K562 (cell line): ENCODE data around the gene BAIAP2. TPM values are rescaled to one million over a fixed set of nuclear protein-coding genes. Genes with fewer than 3 reads are reported as not detected.

ENCODE experiments used
- BCOR ChIP-seq: fragments of 450-650 bp; IDR thresholded peaks from 2 replicates; pipeline ENCODE4 v1.6.1; 2016
- HCFC1 ChIP-seq: IDR thresholded peaks from 2 replicates; pipeline ENCODE4 v1.6.1; 2012; ENCODE audit warnings: low read depth, low read length, improper control_type of control experiment
- HDGF ChIP-seq: fragments of 450-650 bp; IDR thresholded peaks from 2 replicates; pipeline ENCODE4 v1.6.1; 2016
- ILF3 ChIP-seq: fragments of 450-650 bp; IDR thresholded peaks from 2 replicates; pipeline ENCODE4 v1.6.1; 2018; ENCODE audit warnings: antibody characterized with exemption, mild to moderate bottlenecking, moderate library complexity, borderline replicate concordance
- KLF13 ChIP-seq: fragments of 450-650 bp; IDR thresholded peaks from 2 replicates; pipeline ENCODE4 v1.6.1; 2016; ENCODE audit warnings: missing genetic modification characterization, low read depth, mild to moderate bottlenecking, missing compliant biosample characterization, moderate library complexity, borderline replicate concordance
- NBN ChIP-seq: fragments of 450-650 bp; IDR thresholded peaks from 2 replicates; pipeline ENCODE4 v1.6.1; 2016; ENCODE audit warnings: low read depth, mild to moderate bottlenecking
- RBBP5 ChIP-seq: fragments of 200-600 bp; sonication (generic); IDR thresholded peaks from 2 replicates; pipeline ENCODE4 v1.6.1; 2012; ENCODE audit warnings: borderline replicate concordance, mild to moderate bottlenecking, low read length, control low read depth, inconsistent platforms; ENCODE audit not compliant: insufficient read depth, poor library complexity, severe bottlenecking
- SNIP1 ChIP-seq: fragments of 450-650 bp; IDR thresholded peaks from 2 replicates; pipeline ENCODE4 v1.7.1; 2017; ENCODE audit warnings: low read depth, mild to moderate bottlenecking
- TFAM ChIP-seq: fragments of 250-450 bp; sonication (Bioruptor Pico); conservative IDR thresholded peaks from 2 replicates; pipeline ENCODE4 v1.5.0; 2021; ENCODE audit warnings: mild to moderate bottlenecking, moderate library complexity
- U2AF1 ChIP-seq: fragments of 200-400 bp; formaldehyde crosslinking; optimal IDR thresholded peaks from 2 replicates; pipeline ENCODE3; 2017; ENCODE audit warnings: mild to moderate bottlenecking, low read depth, low read length, moderate library complexity
- YBX1 ChIP-seq: fragments of 450-650 bp; IDR thresholded peaks from 2 replicates; pipeline ENCODE4 v1.7.1; 2016; ENCODE audit warnings: mild to moderate bottlenecking
- ZBTB17 ChIP-seq: fragments of 450-650 bp; formaldehyde crosslinking; IDR thresholded peaks from 2 replicates; pipeline ENCODE4 v1.4.0; 2020; ENCODE audit warnings: mild to moderate bottlenecking
- ZNF134 ChIP-seq: fragments of 250-450 bp; sonication (Bioruptor Pico); conservative IDR thresholded peaks from 2 replicates; pipeline ENCODE4 v1.4.0; 2020
- ZNF239 ChIP-seq: fragments of 250-450 bp; sonication (Bioruptor Pico); IDR thresholded peaks from 2 replicates; pipeline ENCODE4 v1.4.0; 2020; ENCODE audit warnings: mild to moderate bottlenecking
- ZNF354B ChIP-seq: fragments of 250-450 bp; sonication (Bioruptor Pico); IDR thresholded peaks from 2 replicates; pipeline ENCODE4 v1.4.0; 2020
- ZNF431 ChIP-seq: sonication (generic); formaldehyde crosslinking; IDR thresholded peaks from 2 replicates; pipeline ENCODE4 v1.8.0; 2022; ENCODE audit warnings: mild to moderate bottlenecking, missing genetic modification reagents
- ZNF780A ChIP-seq: fragments of 250-450 bp; sonication (Bioruptor Pico); IDR thresholded peaks from 2 replicates; pipeline ENCODE4 v1.5.0; 2021; ENCODE audit warnings: mild to moderate bottlenecking
- polyA plus RNA-seq, 8 experiments: library from polyadenylated mRNA; depleted of rRNA in 4 of 8; stranded (reverse) in 5 of 8; unstranded in 3 of 8; fragments of >200 nt; fragmentation: Nextera tagmentation in 2 of 8; fragmentation: Illumina TruSeq in 1 of 8; extraction: Ambion mirVana in 2 of 8; extraction: Trizol in 1 of 8; gene quantifications; 2 replicates each; pipeline versions ENCODE4 v1.2.1 to v1.2.3, GENCODE V29; 2011 to 2014; ENCODE audit warnings: inconsistent platforms in 1 of 8, missing spikeins in 1 of 8
- total RNA-seq, 7 experiments: library from RNA; depleted of rRNA in 6 of 7; stranded (reverse); fragments of >200 nt in 6 of 7; fragmentation: Illumina TruSeq in 2 of 7; extraction: Trizol in 2 of 7; gene quantifications; 2 replicates each; pipeline versions ENCODE4 v1.2.1 to v1.2.3, GENCODE V29; 2011 to 2021; ENCODE audit warnings: low replicate concordance in 1 of 7
- TF ChIP-seq, protein P1 (sequence below): sonication (generic); formaldehyde crosslinking; IDR thresholded peaks from 2 replicates; pipeline ENCODE4 v1.8.0; 2023; ENCODE audit warnings: mild to moderate bottlenecking, missing genetic modification reagents
- TF ChIP-seq, protein P2 (sequence below): fragments of 450-650 bp; formaldehyde crosslinking; IDR thresholded peaks from 2 replicates; pipeline ENCODE4 v1.4.0; 2020; ENCODE audit warnings: mild to moderate bottlenecking, moderate library complexity
- TF ChIP-seq, protein P3 (sequence below): fragments of 250-450 bp; sonication (Bioruptor Pico); IDR thresholded peaks from 2 replicates; pipeline ENCODE4 v1.8.0; 2022; ENCODE audit warnings: inconsistent platforms
- TF ChIP-seq, protein P4 (sequence below): sonication (generic); formaldehyde crosslinking; IDR thresholded peaks from 2 replicates; pipeline ENCODE4 v1.8.1; 2023; ENCODE audit warnings: mild to moderate bottlenecking, missing genetic modification reagents

BAIAP2 gene
- total and polyA plus RNA-seq, 9 of the 15 experiments (the other 6 are each of a cell fraction or from before 2014, with no cell fraction given): 2.3 to 51.6 (median 18.4) TPM

DNA sequence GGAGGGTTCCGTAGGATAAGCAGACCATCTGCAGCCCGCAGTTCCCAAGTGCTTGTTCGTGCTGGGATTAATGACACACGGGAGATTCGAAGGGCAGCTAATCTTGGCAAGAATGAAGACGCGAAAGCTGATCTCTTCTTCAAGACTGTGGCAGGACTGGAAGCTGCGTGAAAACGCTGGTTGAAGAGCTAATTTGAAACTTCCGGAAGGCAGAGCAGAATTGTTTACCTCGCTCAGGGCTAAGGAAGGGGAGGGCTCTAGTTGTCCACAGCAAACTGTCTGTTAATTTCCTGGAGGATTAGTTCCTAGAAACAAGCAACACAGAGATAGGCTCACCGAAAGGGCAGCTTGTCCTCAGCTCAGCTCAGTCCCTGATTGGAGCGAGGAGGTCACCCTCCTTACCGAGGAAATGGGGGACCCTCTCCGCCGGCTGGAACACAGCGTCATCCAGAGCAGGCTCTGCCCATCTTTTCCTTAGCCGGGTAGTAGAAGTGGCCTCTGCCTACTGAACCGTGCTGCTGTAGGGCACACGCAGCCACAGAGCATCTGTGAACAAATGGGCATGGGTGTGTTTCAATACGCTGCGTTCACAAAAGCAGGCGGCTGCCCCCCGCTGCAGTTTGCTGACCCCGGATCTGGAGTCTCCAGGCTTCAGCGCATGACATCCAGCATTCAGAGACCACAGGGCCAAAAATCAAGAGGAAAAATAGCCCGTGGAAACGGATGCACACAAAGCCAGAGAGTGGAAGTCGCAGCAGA lies 16.7 kb upstream of the BAIAP2 start (continued):
- TF ChIP-seq, protein P1, sequence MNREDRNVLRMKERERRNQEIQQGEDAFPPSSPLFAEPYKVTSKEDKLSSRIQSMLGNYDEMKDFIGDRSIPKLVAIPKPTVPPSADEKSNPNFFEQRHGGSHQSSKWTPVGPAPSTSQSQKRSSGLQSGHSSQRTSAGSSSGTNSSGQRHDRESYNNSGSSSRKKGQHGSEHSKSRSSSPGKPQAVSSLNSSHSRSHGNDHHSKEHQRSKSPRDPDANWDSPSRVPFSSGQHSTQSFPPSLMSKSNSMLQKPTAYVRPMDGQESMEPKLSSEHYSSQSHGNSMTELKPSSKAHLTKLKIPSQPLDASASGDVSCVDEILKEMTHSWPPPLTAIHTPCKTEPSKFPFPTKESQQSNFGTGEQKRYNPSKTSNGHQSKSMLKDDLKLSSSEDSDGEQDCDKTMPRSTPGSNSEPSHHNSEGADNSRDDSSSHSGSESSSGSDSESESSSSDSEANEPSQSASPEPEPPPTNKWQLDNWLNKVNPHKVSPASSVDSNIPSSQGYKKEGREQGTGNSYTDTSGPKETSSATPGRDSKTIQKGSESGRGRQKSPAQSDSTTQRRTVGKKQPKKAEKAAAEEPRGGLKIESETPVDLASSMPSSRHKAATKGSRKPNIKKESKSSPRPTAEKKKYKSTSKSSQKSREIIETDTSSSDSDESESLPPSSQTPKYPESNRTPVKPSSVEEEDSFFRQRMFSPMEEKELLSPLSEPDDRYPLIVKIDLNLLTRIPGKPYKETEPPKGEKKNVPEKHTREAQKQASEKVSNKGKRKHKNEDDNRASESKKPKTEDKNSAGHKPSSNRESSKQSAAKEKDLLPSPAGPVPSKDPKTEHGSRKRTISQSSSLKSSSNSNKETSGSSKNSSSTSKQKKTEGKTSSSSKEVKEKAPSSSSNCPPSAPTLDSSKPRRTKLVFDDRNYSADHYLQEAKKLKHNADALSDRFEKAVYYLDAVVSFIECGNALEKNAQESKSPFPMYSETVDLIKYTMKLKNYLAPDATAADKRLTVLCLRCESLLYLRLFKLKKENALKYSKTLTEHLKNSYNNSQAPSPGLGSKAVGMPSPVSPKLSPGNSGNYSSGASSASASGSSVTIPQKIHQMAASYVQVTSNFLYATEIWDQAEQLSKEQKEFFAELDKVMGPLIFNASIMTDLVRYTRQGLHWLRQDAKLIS: no peak
- no peak for TF ChIP-seq ILF3
- no peak for TF ChIP-seq HCFC1
- no peak for TF ChIP-seq U2AF1
- TF ChIP-seq RBBP5: no peak
- peak; percentile 73; the same call in 1 of the 2 replicates for TF ChIP-seq NBN
- no peak for TF ChIP-seq KLF13 (tag)
- TF ChIP-seq ZNF134: no peak
- no peak for TF ChIP-seq ZNF431 (CRISPR knock-in tag)
- TF ChIP-seq ZBTB17 (CRISPR knock-in tag): no peak; the same call in 1 of the 2 replicates
- no peak for TF ChIP-seq ZNF780A (CRISPR knock-in tag)
- TF ChIP-seq ZNF239 (CRISPR knock-in tag): no peak
- TF ChIP-seq BCOR: no peak
- TF ChIP-seq YBX1: no peak
- TF ChIP-seq HDGF: no peak
- TF ChIP-seq, protein P2, sequence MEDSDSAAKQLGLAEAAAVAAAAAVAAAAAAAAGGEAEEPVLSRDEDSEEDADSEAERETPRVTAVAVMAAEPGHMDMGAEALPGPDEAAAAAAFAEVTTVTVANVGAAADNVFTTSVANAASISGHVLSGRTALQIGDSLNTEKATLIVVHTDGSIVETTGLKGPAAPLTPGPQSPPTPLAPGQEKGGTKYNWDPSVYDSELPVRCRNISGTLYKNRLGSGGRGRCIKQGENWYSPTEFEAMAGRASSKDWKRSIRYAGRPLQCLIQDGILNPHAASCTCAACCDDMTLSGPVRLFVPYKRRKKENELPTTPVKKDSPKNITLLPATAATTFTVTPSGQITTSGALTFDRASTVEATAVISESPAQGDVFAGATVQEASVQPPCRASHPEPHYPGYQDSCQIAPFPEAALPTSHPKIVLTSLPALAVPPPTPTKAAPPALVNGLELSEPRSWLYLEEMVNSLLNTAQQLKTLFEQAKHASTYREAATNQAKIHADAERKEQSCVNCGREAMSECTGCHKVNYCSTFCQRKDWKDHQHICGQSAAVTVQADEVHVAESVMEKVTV (CRISPR knock-in tag): no peak
- TF ChIP-seq, protein P3, sequence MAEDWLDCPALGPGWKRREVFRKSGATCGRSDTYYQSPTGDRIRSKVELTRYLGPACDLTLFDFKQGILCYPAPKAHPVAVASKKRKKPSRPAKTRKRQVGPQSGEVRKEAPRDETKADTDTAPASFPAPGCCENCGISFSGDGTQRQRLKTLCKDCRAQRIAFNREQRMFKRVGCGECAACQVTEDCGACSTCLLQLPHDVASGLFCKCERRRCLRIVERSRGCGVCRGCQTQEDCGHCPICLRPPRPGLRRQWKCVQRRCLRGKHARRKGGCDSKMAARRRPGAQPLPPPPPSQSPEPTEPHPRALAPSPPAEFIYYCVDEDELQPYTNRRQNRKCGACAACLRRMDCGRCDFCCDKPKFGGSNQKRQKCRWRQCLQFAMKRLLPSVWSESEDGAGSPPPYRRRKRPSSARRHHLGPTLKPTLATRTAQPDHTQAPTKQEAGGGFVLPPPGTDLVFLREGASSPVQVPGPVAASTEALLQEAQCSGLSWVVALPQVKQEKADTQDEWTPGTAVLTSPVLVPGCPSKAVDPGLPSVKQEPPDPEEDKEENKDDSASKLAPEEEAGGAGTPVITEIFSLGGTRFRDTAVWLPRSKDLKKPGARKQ (CRISPR knock-in tag): no peak
- TF ChIP-seq, protein P4, sequence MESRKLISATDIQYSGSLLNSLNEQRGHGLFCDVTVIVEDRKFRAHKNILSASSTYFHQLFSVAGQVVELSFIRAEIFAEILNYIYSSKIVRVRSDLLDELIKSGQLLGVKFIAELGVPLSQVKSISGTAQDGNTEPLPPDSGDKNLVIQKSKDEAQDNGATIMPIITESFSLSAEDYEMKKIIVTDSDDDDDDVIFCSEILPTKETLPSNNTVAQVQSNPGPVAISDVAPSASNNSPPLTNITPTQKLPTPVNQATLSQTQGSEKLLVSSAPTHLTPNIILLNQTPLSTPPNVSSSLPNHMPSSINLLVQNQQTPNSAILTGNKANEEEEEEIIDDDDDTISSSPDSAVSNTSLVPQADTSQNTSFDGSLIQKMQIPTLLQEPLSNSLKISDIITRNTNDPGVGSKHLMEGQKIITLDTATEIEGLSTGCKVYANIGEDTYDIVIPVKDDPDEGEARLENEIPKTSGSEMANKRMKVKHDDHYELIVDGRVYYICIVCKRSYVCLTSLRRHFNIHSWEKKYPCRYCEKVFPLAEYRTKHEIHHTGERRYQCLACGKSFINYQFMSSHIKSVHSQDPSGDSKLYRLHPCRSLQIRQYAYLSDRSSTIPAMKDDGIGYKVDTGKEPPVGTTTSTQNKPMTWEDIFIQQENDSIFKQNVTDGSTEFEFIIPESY: no peak
- no peak for TF ChIP-seq SNIP1
- TF ChIP-seq ZNF354B (CRISPR knock-in tag): no peak
- TF ChIP-seq TFAM: no peak
